Mesodermal cell (in vitro differentiated cells): ENCODE data around the gene DMTF1.
"Not testable (repeated sequence)": the region's sequence is repeated elsewhere in the genome, so short reads cannot be mapped to it uniquely, and the experiment has no call there.

Experiments used
- H3K27ac ChIP-seq: 2 replicates; pipeline ENCODE4 v1.7.0; 2013; ENCODE audit warnings: mild to moderate bottlenecking, low read depth, low read length, moderate library complexity; ENCODE audit not compliant: severe bottlenecking
- H3K36me3 ChIP-seq: 2 replicates; pipeline ENCODE4 v1.7.1; 2013; ENCODE audit warnings: mild to moderate bottlenecking, low read length, moderate library complexity; ENCODE audit not compliant: control insufficient read depth, insufficient read depth
- H3K4me1 ChIP-seq: one replicate; pipeline ENCODE4 v1.7.1; 2013; ENCODE audit warnings: mild to moderate bottlenecking, low read length; ENCODE audit not compliant: insufficient read depth, control insufficient read depth, poor library complexity, severe bottlenecking
- H3K4me3 ChIP-seq: 2 replicates; pipeline ENCODE4 v1.7.0; 2013; ENCODE audit warnings: low read length, control low read depth, mild to moderate bottlenecking; ENCODE audit not compliant: insufficient read depth, poor library complexity, severe bottlenecking; ENCODE audit errors: extremely low read depth
- H3K9me3 ChIP-seq: 2 replicates; pipeline ENCODE4 v1.7.1; 2013; ENCODE audit warnings: mild to moderate bottlenecking, low read length, moderate library complexity; ENCODE audit not compliant: control insufficient read depth
- WGBS, 2 experiments: methylation state at CpG; one replicate each; pipeline ENCODE4 v1.1.5; 2013; ENCODE audit warnings: missing lambda C conversion rate in 2 of 2; ENCODE audit not compliant: insufficient coverage in 2 of 2; 5-methylcytosine and 5-hydroxymethylcytosine counted together

The DMTF1 gene

DNA sequence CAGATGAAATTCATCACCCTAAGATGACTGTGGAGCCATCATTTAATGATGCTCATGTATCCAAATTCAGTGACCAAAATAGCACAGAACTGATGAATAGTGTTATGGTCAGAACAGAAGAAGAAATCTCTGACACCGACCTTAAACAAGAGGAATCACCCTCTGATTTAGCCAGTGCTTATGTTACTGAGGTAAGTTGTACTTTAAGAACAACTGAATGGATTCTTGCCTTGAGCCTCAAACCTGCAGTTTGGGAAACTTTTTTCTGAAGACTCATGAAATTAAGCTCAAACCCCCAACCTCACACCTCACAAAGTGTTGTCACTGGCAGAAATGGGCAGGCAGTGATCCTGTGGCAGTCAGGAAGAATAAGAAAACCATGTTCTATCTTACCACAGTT is 41.7 kb downstream of the DMTF1 start:
- no peak overlapping the region for H3K27ac ChIP-seq
- no peaks in the 10 kb centered on the region for H3K4me1 ChIP-seq
- 100% methylated on average over 1 of the region's 1 CpG; no CpG with 5 or more reads in 1 of the 2 experiments for WGBS, 2 experiments
- H3K36me3 ChIP-seq: peaks cover 88% of the 10 kb centered on the region
- no peak overlapping the region for H3K4me3 ChIP-seq
- no peaks in the 10 kb centered on the region for H3K9me3 ChIP-seq

DNA sequence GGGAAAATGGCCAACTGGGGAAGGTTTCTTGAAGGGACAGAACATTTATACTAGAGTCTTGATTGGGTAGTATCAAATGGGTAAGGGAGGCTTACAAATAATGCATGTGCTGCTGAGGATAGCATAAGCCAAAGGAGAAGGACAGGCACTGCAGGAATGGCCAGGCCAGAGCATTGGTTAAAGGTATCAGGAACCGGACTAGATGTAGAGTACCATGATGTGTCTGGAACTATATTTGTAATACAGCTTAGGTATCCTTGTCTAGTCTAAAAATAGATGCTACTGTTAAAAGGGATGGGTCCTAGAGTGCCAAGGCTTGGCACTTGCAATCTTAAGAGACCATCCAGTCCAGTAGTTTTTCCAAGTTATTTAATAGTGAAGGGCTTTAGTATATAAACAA is 47.0 kb downstream of the DMTF1 start:
- no peaks in the 10 kb centered on the region for H3K4me1 ChIP-seq
- no peak overlapping the region for H3K4me3 ChIP-seq
- peaks cover 95% of the 10 kb centered on the region for H3K36me3 ChIP-seq
- WGBS, 2 experiments: 86 to 100% methylated on average over 1 of the region's 1 CpG
- peaks cover 18% of the 10 kb centered on the region for H3K9me3 ChIP-seq
- no peak overlapping the region for H3K27ac ChIP-seq

DNA sequence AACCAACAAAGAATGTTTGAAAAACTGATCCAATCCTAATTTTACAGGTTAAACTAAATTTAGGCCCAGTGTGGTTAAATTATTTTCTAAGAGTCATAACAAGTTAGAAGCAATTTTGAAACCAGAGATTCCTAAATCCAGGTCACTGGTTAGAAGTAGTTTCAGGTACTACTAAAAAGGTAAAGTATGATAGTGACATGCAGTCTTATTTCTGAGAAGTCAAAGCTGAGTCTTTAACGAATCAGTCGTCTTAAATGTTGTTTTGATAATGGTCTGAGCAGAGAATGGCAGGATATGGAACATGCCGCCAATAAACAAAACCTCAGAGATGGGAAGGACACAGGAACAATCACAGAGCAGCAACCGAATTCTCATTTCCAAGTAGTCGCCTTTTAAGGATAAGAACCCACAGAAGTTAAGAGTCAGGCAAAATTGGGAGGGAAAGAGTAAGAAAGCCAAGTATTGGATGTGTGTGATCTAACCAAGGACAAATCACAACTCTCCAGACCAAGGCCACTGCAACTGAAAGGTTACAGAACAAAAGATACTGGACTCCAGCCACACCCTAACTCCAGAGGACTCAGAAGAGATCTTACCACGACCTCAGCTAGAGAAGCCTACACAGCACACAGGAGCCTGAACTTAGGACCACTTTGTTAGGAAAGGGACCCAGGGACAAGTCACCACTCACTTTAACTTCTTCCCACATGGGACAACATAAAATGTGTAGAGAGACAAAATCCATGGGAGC is 47.6 kb downstream of the DMTF1 start:
- peaks cover 95% of the 10 kb centered on the region for H3K36me3 ChIP-seq
- 93 to 97% methylated on average over 5 to 6 of the region's 6 CpGs for WGBS, 2 experiments
- no peaks in the 10 kb centered on the region for H3K4me1 ChIP-seq
- H3K27ac ChIP-seq: no peak overlapping the region
- no peak overlapping the region for H3K4me3 ChIP-seq
- peaks cover 24% of the 10 kb centered on the region for H3K9me3 ChIP-seq

DNA sequence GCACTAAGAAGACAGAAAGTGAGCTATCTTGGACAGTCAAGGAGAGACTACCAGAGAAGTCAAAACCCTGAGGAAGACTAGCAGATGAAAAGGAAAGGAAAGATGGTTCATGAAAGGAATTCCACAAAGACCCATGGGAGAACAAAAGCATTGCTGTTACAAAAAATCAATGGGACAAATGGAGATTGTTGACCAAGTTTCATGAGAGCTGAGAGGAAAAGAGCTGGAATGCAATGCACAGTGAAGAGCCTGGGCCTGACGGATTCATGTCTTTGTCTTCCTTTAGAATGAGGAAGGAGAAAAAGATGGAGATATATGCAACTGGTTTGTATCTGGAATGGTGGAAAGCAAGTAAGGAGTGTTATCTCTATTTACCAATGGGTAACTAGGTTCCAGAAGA is 50.0 kb downstream of the DMTF1 start:
- no peak overlapping the region for H3K27ac ChIP-seq
- peaks cover 87% of the 10 kb centered on the region for H3K36me3 ChIP-seq
- peaks cover 41% of the 10 kb centered on the region for H3K9me3 ChIP-seq
- H3K4me1 ChIP-seq: no peaks in the 10 kb centered on the region
- H3K4me3 ChIP-seq: no peak overlapping the region
- 93 to 100% methylated on average over 1 of the region's 1 CpG for WGBS, 2 experiments

DNA sequence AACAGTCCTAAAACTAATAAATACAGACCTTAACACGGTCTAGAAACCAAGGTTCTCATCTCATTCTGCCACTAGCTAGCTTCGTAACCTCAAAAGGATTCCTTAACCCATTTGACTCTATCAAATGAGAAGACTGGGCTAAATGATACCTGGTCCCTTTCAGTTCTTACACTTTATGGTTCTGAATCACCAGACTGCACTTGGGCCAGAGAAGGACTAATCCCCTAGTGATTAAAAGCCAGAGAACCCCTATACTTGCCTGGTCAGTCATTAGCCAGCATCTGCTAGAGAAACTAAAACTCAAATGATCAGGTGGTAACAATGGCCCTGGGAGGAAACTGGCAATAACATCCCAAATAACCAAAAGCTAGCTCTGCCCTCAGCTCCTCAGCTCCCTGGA is 50.5 kb downstream of the DMTF1 start:
- no peaks in the 10 kb centered on the region for H3K4me1 ChIP-seq
- no peak overlapping the region for H3K4me3 ChIP-seq
- no peak overlapping the region for H3K27ac ChIP-seq
- WGBS, 2 experiments: 95 to 100% methylated on average over 2 of the region's 2 CpGs
- peaks cover 85% of the 10 kb centered on the region for H3K36me3 ChIP-seq
- H3K9me3 ChIP-seq: peaks cover 41% of the 10 kb centered on the region

DNA sequence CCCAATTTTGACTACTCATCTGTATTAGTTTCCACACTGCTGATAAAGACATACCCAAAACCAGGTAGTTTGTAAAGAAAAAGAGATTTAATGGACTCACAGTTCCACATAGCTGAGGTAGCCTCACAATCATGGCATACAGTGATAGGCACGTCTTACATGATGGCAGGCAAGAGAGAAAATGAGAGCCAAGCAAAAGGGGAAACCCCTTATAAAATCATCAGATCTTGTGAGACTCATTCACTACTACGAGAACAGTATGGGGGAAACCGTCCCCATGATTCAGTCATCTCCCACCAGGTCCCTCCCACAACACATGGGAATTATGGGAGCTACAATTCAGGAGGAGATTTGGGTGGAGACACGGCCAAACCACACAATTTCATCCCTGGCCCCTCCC is 51.7 kb downstream of the DMTF1 start:
- H3K4me3 ChIP-seq, H3K4me1 ChIP-seq, H3K27ac ChIP-seq: not testable (repeated sequence)
- WGBS, 2 experiments: 100% methylated on average over 1 of the region's 4 CpGs
- H3K36me3 ChIP-seq: peaks cover 86% of the 10 kb centered on the region
- H3K9me3 ChIP-seq: peaks cover 41% of the 10 kb centered on the region

DNA sequence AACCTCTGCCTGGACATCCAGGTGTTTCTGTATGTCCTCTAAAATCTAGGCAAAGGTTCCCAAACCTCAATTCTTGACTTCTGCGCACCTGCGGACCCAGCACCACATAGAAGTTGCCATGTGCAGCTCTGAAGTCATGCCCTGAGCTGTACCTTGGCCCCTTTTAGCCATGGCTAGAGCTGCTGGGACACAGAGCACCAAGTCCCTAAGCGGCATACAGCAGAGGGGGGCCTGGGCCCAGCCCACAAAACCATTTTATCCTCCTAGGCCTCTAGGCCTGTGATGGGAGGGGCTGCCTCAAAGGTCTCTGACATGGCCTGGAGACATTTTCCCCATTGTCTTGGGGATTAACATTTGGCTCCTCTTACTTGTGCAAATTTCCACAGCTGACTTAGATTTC is 52.7 kb downstream of the DMTF1 start:
- Histone ChIP-seq H3K4me1 (no peaks in the 10 kb centered on the region), H3K4me3 (no peak overlapping the region), H3K9me3 (peaks cover 41% of the 10 kb centered on the region), H3K36me3 (peaks cover 83% of the 10 kb centered on the region), H3K27ac (no peak overlapping the region)
- 79 to 80% methylated on average over 2 to 3 of the region's 3 CpGs for WGBS, 2 experiments

DNA sequence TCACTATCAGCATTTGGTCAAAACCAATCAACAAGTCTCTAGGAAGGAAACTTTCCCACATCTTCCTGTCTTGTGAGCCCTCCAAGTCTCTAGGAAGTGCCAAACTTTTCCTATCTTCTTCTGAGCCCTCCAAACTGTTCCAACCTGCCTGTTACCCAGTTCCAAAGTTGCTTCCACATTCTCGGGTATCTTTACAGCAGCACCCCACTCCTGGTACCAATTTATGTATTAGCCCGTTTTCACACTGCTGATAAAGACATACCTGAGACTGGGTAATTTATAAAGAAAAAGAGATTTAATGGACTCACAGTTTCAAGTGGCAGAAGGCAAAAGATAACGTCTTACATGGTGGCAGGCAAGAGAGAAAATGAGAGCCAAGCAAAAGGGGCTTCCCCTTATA is 53.4 kb downstream of the DMTF1 start:
- not testable (repeated sequence) for H3K4me1 ChIP-seq, H3K27ac ChIP-seq, H3K4me3 ChIP-seq
- peaks cover 44% of the 10 kb centered on the region for H3K9me3 ChIP-seq
- peaks cover 83% of the 10 kb centered on the region for H3K36me3 ChIP-seq
- WGBS, 2 experiments: 100% methylated on average over 2 of the region's 3 CpGs; no CpG with 5 or more reads in 1 of the 2 experiments

DNA sequence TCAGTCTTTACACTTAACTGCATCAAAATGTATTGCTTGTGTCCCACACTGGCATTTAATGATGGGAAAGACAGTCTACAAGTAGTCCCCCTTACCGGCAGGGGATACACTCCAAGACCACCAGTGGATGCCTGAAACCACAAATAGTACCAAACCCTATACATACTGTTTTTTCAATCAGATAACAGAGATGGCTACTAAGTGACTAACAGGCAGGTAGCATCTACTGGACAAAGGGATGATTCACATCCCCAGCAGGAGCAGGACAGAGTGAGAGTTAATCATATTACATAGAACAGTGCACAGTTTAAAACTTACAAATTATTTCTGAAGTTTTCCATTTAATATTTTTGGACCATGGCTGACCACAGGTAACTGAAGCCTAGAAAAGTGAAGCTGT is 54.1 kb downstream of the DMTF1 start:
- peaks cover 50% of the 10 kb centered on the region for H3K9me3 ChIP-seq
- WGBS, 2 experiments: 100% methylated on average over 1 of the region's 1 CpG; no CpG with 5 or more reads in 1 of the 2 experiments
- no peaks in the 10 kb centered on the region for H3K4me1 ChIP-seq
- H3K4me3 ChIP-seq: no peak overlapping the region
- peaks cover 82% of the 10 kb centered on the region for H3K36me3 ChIP-seq
- H3K27ac ChIP-seq: no peak overlapping the region

DNA sequence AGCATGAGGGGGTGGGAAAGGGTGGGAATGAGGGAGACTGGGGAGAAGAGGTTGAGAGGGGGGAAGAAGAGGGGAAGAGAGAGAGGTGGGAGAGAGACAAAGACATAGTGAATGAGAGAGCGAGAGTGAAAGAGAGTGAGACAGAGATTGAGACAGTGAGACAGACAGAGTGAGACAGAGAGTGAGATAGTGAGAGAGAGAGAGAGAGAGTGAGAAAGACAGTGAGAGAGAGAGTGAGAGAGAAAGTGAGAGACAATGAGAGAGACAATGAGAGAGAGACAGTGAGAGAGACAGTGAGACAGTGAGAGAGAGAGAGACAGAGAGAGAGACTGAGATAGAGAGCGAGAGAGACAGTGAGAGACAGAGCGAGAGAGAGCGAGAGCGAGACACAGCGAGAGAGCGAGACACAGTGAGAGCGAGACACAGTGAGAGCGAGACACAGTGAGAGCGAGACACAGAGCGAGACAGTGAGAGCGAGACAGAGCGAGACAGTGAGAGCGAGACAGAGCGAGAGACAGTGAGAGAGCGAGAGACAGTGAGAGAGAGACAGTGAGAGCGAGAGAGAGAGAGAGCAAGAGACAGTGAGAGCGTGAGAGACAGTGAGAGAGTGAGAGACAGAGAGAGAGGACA is 57.2 kb downstream of the DMTF1 start:
- 90 to 92% methylated on average over 18 of the region's 18 CpGs for WGBS, 2 experiments
- peaks cover 31% of the 10 kb centered on the region for H3K9me3 ChIP-seq
- H3K36me3 ChIP-seq: peaks cover 73% of the 10 kb centered on the region
- no peak overlapping the region for H3K4me3 ChIP-seq
- peaks cover 5% of the 10 kb centered on the region for H3K4me1 ChIP-seq
- no peak overlapping the region for H3K27ac ChIP-seq

DNA sequence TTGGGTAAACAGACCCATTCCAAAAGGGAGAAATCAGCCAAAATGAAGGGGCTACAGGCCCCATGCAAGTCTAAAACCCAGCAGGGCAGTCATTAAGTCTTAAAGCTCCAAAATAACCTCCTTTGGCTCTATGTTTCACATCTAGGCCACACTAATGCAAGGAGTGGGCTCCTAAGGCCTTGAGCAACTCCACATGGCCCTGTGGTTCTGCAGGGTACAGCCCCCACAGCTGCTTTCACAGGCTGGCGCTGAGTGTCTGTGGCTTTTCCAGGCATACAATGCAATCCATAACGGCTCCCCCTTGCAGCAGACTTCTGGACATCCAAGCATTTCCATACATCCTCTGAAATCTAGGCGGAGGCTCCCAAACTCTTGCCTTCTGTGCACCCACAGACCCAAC is 58.3 kb downstream of the DMTF1 start:
- peaks cover 72% of the 10 kb centered on the region for H3K36me3 ChIP-seq
- WGBS, 2 experiments: 85 to 90% methylated on average over 2 to 3 of the region's 3 CpGs
- no peak overlapping the region for H3K4me3 ChIP-seq
- H3K4me1 ChIP-seq: peaks cover 5% of the 10 kb centered on the region
- H3K27ac ChIP-seq: no peak overlapping the region
- peaks cover 23% of the 10 kb centered on the region for H3K9me3 ChIP-seq
